ENCODE results near the gene TNFAIP8L1. TPM values are rescaled to one million over a fixed set of nuclear protein-coding genes. Genes with fewer than 3 reads are reported as not detected.
"Not testable (repeated sequence)": the region's sequence is repeated elsewhere in the genome, so short reads cannot be mapped to it uniquely, and the experiment has no call there.

TNFAIP8L1 gene
- total RNA-seq, 1 experiment from 2014 or later: 6.3 TPM

DNA sequence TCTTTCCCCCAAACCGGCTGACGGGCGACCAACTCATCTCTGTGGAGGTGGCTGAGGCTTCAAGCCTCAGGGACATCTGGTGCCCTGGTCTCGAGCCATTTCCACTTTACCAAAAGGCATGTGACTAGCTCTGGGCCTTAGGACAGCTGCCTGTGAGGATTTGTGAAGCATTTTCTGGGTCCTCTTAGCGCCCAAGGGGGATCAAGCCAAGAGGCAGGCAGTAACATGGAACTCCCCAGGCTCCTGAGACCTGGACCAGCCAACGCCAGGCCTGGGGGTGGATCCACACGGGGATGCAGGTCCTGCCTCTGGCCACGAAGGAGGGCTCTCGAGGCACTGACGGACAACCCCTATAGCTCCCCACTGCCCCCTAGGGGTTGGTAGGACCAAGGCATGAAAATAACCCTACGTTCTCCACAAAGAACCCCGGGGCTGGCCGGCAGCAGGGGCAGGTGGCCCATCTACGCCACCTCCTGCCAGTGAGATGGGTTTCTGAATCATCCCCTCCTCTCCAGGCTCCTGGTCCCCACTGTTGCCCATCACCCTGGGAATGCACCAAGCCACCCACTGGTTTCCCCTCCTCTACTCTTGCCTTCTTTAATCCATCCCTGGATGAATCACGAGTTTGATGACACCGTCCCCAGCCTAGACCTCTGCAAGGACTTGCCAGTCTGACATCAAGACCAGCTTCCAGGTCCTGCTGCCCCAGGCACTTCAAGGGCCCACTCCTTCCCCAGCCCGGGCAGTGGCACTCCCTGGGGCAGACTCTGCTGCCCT is 37.8 kb downstream of the TNFAIP8L1 start:
- DNase-seq (ENCODE audit: low spot score): peak; percentile 71

DNA sequence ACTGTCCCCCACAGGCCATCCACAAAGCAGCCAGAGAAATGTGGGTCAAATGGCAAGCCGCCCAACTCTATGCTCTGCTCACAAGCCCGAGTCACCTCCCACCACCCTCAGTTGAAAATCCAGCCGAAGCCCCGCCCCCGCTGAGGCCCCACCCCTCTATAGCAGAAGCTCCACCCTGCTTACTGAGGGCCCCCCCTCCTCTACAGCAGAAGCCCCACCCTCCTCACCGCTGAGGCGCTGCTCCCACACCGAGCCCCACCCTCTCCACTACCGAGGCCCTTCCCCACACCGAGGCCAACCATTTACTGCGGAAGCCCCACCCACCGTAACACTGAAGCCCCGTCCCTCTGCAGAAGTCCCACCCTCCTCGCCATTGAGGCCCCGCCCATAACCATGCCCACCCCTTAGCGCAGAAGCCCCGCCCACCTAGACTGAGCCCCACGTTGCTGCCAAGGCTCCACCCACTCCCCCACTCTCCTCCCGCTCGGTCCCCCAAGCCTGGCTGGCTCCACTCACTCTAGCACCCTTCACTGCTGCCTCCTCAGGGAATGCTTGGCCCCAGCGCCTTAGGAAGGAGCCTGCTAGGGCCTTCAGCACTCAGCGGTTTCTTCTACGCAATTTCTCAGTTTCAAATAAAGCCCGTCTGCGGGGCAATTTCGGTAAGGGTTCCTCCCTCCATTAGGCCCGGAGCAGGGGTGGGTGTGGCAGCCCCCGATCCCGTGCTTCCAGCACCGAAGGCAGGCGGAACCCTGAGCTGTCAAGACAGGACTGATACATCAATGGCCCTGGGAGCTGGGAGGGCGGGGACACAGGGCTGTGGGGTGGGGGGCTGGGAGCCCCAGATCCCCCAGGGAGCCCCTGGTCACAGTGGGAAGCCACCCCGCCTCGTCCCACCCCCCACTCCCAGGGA is 39.8 kb downstream of the TNFAIP8L1 start:
- peak; percentile 36 for DNase-seq (ENCODE audit: low spot score)

DNA sequence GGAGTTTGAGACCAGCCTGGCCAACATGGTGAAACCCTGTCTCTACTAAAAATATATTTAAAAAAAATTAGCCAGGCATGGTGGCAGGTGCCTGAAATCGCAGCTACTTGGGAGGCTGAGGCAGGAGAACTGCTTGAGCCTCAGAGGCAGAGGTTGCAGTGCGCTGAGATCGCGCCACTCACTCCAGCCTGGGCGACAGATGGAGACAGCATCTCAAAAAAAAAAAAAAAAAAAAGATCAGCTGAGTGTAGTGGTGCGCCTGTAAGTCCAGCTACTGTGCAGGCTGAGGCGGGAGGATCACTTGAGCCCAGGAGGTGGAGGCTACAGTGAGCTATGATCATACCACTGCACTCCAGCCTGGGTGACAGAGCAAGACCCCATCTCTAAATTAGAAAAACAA is 40.7 kb downstream of the TNFAIP8L1 start:
- DNase-seq (ENCODE audit: low spot score): not testable (repeated sequence)

DNA sequence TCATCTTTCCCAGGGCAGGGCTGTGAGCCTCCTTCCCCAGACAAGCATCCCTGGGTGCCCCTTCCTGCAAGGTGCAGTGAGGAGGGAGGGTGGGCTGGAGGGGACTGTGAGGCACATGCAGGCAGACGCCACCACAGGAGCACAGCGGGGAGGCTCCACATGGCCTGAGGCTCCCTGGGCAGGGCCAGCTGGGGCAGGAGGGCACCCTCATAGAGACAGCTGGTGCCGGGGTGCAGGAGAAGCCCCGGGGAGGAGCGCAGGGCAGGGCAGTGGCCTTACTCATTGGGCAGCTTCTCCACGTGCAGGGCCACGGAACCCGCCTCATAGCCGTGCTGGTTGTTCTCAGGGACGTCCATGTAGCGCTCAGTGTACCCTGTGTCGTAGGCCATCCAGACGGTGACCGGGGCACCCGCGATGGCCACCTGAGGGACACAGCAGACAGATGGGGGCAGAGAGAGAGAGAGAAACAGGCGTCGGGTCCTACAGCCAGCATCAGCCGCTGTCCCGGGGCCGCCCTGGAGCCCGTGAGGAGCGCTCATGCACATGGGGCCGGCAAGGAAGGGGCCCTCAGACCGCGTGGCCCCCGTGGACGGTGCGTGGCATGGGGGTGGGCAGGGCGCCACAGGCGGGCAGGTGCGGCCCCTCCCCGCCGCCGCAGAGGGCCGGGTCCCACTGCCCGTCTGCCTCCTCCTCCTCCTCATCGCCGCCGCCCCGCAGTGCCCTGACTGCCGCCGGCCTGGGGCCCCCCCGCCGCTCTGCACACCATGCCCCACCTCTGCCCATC is 43.3 kb downstream of the TNFAIP8L1 start:
- DNase-seq (ENCODE audit: low spot score): no peak

DNA sequence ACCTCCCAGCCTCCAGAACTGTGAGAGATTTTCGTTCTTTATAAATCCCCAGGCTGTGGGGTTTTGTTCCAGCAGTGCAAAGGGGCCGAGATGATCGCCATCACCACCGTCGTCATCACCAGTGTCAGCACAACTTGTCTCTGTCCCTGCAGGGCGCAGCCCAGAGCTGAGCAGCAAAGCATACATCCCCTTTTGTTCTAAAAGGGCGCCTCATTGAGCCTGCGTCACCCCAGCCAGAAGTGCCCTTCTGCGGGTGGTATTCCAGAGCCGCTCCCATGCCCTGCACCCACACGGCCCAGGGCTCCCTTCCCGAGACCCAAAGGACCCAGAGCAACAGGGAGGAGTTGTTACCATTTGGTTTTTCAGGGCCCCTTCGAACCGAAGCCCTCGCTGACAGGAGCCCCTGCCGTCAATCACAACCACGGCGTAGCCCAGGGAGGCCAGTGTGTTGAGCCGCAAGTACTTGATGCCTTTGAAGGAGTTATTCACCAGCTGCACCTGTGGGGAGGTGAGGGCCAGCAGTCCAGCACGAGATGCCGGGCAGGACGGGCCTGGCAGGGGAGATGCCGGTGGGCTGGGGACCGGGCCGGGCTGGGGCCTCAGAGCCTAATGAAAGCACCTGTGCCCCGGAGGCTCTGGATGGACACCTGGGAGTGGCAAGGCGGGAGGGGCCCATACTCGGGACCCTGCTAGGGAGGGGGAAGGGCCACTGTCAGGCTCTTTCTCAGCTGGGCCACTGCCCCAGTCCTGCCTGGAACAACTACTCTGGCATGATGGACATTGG is 45.2 kb downstream of the TNFAIP8L1 start:
- DNase-seq (ENCODE audit: low spot score): no peak

DNA sequence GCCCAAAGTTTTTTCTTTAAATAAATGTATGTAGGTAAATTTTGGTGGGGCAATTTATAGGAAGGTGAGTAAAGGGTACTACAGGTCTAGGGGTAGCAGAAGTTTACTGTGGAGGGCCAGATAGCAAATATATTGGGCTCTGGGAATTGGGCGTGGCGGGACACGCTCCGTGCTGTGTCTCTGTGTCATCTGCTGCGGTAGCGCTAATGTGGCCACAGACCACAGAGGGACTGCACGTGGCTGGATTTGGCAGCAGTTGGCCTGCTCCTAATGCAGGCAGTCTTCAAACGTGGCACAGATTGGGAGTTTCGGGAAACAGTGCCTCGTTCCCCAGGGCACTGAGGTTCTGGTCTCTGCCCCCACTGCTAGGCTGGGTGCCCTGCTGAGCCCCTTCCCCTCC is 47.4 kb downstream of the TNFAIP8L1 start:
- DNase-seq (ENCODE audit: low spot score): no peak

DNA sequence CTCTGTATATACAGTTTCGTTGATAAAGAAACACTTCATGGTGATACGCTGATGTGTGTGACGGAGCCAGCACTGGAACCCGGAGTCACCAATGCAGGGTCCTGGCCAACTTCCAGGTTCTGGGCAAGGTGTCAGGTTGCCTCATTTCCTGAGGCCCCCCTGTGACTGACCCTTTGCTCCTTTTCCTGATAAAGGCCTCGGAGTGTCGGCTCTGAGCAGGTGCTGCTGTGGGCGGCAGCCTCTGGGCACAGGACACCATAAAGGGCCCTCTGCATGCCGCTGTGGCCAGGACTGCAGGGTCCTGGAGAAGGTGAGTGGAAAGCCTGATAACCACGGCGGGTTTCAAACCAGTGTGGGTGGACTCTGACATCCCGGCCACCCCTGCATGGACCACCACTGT is 48.1 kb downstream of the TNFAIP8L1 start:
- no peak for DNase-seq (ENCODE audit: low spot score)

DNA sequence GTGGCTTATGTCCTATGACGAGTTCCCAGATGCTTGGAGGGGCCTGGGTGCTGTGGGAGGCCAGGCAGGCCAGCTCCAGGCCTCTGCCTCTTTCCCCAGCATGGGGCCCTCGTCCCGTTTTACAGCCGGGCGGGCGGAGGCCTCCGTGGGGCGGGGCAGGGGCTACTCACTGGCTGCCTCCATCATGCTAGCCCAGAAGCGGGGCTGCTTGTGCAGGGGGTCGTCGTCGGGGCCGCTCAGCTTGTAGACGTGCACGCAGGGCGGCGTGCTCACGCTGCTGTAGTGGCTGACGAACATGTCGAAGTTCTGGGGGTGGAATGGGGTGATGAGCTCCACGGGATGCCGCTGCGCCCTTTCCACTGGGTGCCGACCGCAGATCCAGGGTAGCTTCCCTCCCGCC is 49.3 kb downstream of the TNFAIP8L1 start:
- DNase-seq (ENCODE audit: low spot score): no peak

DNA sequence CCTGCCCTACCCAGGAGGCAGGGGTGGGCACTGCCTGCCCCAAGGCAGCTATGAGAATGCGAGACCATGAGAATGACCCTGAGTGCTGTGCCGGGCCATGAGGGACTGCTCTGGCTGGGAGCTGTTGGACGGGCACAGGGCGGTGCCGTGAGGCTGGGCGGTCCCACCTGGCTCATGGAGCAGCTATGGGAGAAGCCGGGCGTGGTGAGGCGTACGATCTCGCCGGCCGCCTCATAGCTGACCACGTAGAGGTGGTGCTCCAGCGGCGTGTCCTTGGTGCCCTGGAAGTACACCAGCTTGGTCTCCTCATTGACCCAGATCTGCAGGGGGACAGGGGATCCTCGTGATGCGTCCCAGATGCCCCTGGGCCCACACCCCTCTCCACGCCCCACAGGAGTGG is 50.1 kb downstream of the TNFAIP8L1 start:
- no peak for DNase-seq (ENCODE audit: low spot score)

DNA sequence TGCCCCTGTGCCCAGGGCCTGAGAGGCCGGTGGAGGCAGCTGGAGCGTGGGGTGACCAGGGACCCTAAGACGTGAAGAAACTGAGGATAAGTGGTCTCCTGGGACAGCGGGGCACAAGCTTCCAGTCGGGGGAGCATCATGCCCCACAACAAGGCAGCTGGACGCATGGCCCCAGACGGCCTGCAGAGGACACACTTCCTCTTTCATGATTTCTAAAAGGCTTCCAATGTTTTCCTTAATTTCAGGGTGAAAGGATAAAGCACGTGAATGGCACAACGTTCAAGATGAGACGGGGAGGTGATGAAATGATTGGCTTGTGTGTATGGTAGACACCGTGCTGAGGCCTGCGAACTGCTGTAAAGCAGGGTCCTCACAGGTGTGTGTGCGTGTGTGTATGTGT is 51.0 kb downstream of the TNFAIP8L1 start:
- no peak for DNase-seq (ENCODE audit: low spot score)

DNA sequence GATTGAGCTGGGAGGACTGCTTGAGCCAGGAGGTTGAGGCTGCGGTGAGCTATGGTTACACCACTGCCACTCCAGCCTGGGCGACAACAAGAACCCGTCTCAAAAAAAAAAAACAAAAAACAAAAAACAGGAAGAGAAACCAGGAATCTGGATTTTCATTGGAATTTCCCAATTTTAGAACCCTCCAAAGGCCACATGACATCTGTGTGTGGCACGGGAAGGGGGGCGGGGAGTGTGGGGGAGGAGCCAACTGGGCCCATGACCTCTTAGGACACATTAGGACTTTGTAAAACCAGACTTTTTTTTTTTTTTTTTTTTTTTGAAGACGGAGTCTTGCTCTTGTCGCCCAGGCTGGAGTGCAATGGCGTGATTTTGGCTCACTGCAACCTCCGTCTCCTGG is 52.1 kb downstream of the TNFAIP8L1 start:
- no peak for DNase-seq (ENCODE audit: low spot score)

DNA sequence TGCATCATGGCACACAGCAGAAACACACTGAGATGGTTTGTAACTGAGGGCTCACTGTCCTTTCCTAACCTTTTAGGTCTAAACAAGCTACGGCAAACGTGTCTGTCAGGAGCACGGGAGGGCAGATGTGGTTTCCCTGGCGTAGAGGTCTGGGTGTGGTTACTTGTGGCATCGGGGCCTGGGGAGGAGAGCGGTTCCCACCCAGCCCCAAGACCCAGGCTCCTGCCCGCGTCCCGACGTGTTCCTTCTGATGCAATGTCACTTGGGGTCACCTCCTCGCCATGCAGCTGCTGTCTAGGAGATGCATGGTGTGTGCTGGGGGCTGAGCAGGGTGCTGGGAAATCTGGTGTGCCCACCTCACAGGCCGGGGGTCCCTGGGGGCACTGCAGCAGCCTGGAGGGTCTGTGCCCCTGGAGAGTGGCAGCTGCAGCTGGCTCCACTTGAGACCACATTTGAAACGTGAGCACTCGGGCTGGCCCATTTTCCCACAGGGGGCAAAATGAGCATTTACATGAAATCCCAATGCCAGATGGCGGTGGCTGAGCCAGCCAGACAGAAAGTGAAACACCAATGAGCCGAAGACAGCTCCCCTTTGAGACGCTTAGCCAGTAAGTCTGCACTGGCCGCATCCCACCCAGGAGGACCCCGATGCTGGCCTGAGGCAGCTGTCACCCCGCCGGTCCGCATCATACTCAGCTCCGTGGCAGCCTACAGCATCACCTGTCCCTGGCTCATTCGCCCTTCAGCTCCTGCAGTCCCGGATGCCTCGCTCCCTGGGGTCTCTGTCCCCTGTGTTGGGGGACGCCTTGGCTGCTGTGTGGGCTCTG is 53.1 kb downstream of the TNFAIP8L1 start:
- DNase-seq (ENCODE audit: low spot score): no peak

DNA sequence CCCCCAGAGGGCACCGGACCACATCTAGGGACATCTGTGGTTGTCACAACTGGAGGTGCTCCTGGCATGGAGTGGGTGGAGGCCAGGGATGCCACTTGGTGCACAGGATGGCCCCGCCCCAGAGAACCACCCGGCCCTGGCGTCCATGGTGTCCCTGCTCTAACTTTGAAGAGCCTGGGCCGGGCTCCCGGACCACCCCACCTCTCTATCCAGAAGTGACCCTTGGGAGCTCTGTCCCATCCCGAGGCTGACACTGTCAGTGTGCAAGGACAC is 53.7 kb downstream of the TNFAIP8L1 start:
- no peak for DNase-seq (ENCODE audit: low spot score)

DNA sequence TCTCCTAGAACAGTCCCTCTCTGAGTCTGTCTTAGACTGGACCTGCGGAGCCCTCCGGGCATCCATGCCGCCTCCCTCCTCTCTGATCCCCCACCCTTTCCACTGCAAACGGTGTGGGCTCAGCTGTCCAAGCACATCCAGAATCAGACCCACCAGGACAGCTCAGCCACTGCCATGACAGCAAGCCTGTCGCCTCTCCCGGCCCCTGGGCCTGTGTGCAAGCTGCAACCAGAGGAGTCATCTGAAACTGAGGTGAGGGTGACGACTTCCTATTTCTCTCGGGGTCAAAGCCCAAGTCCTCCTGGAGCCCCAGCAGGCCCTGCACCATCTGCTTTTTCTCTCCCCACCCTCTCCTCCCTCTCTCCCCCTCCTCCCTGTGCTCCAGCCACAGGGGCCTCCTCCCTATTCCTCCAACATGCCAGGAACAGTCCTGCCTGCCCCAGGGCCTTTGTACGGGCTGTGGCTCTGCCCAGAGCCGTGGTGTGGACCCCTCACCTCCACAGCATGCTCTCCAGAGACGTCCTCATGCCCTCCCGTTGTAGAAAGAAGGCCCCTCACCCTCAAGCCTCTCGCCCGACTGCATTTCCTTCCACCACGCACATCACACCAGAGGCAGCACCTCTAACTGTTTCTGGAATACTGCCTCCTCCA is 54.3 kb downstream of the TNFAIP8L1 start:
- no peak for DNase-seq (ENCODE audit: low spot score)

DNA sequence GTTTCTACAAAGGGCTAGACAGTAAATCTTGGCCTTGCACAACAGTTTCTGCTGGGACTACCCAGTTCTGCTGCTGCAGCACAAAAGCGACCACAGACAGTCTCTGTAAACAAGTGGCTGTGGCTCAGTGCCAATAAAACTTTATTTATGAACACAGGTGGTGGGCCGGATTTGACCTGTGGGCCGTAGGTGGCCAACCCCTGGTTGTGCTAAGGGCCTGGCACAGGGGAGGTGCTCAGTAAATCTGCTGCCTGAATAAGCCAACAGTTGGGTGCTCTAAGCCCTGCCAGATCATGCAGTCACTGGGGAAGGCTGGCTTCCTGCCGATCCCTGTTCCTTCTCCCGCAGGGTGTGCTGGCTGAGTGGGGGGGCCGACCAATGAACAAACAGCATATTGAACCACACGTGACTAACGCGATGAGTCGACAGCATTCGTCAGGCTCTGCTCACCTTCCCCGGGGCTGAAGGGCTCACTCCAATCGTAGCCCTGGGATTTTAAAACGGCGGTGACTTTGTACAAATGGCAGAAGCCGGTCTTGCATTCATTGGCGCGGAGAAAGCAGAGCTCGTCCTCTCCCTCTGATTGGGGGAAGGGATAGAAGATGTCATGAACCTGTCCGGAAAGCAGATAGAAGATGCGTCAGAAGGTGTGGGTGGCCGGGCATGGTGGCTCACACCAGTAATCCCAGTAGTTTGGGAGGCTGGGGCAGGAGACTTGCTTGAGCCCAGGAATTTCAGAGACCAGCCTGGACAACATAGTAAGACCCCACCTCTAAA is 55.1 kb downstream of the TNFAIP8L1 start:
- DNase-seq (ENCODE audit: low spot score): peak; percentile 72

DNA sequence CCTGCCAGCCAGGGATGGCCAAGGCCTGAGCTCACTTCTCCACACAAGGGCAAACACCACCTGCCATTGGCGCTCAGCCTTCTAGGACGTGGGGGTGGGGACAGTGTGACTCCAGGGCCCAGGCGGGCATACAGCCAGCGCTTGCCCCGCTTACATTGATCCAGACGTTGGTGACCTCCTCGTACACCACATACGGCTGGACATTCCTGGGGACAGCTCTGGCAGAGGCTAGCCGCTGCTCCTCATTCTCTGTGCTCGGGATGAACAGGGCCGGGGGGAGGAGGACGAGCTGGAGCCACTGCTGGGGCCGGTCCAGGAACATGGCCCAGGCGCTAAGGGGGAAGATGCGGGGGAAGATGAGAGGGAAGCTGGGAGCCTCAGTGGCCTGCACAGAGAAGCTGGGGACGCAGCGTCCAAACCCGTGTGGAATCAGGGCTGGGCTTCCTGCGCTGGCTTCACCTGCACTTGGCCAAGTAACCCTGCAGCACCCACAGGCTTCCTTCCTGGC is 56.0 kb downstream of the TNFAIP8L1 start:
- DNase-seq (ENCODE audit: low spot score): no peak

DNA sequence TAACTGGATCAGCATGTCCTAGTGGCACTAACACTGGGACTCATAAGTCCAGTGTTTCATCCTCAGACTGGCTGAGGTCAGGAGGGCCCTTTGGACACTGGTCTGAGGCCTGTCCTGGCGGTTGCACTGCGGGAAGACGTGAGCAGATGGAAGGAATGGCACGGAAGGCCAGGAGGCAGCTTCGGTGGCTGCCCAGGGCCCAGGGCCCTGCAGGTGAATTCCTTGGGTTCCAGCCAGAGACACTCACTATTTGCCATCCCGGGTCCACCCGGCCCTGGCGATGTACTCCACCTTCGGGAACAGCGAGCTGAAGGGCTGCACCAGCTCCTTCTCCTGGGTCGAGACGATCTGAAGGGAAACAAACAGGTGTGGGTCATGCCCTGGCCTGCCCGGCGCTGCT is 58.0 kb downstream of the TNFAIP8L1 start:
- DNase-seq (ENCODE audit: low spot score): no peak

DNA sequence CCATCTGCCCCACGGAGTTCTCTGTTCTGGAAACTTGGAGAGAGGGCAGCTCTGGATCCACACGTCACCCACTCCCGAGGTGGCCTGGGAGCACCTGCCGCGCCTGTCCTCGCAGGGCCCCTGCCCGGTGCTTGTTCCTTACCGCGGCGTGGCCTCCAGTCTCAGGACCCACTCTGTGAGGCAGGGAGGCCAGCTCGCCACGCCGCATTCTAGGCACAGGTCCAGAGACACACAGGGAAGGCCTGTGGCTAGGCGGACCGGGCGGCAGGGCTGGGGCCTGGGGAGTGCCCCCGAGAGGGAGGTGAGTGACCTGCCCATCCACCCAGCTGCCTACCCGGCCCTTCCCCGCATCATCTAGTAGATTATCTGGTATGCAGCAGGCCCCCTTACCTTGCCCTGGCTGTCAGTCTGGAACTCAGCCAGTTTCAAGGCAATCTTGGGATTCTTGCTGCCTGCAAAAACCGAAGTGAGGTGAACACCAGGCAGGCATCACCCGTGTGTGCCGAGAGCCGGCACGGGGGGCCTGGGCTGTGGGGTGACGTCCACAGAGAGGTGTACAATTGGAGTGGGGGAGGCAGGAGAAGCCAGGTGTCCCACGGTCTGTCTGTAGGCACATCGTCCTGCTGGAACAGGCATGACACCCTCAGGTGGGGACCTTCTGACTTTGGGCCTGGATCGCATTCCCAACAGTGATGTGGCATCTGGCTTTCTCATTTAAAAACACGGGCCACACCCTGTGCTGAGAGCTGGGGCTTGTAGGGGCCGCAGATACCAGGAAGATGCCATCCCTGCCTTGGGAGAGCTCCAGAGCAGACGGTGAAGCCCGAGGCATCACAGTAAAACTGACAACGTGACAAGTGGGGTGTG is 60.7 kb downstream of the TNFAIP8L1 start:
- no peak for DNase-seq (ENCODE audit: low spot score)
